Effector CD8-positive, alpha-beta T cell (primary cell): Measurements from ENCODE around the gene TRUB2.
"Not testable (repeated sequence)": the region's sequence is repeated elsewhere in the genome, so short reads cannot be mapped to it uniquely, and the experiment has no call there.

Experiments
- DNase-seq: peaks from one replicate; lab custom pipeline; 2025; lab: John Stamatoyannopoulos, UW

The TRUB2 gene

DNA sequence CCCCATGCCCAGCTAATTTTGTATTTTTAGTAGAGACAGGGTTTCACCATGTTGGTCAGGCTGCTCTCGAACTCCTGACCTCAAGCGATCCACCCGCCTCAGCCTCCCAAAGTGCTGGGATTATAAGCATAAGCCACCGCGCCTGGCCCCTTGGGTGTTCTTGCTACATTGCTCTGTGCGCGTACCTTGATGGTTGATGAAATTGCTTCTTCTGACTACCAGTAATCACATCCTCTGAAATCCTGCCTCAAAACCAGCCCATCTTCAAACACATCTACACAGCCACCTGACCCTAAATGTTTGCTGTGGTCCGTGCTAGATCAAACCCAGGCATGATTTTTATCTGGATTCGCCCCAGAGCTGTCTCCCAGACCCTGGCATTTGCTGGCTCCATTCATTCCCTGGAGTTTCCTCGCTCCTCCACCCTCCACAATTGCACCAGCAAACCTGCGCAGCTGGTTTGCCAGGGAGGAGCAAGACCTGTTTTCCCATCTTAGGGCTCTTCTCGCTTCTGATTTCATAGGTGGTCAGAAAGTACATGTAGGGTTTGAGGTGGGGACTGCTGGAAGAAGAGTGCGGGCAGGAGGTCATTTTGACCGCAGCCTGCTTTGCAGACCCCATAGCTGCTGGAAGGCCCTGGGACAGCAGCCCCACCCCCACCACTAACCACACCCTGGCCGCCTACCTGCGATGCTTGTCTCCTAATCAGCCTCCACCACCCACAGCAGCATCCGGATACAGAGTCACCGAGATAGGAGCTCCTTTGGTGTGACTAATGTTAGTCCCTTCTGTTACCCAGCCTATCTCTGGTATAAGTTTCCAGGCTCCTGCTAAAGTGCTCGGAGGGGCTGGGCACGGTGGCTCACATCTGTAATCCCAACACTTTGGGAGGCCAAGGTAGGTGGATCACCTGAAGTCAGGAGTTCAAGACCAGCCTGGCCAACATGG, 23.4 kb downstream of the TRUB2 start:
- no peak for DNase-seq

DNA sequence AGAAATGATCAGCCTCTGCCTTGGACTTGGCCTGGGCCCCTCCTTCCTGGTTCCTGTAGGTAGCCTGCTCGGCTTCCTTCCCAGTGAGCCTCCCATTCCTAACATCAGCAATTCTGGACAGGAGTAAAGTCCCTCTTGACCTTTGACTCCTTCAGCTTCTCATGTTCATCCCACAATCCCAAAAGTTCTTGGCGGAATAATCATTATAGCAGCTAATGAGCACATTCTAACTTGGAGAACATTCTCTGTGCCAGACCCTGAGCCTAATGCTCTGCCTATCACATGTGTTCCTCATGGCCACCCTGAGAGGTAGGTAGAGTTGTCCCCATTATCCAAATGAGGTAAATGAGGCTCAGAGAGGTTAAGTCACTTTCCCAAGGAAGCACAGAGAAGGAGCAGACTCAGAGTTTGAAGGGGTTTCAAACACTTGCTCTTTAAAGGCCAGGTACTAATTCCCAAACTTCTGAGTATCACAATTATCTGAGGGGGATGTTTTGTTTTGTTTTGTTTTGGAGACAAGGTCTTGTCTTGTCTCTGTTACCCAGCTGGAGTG, 24.9 kb downstream of the TRUB2 start:
- no peak for DNase-seq

DNA sequence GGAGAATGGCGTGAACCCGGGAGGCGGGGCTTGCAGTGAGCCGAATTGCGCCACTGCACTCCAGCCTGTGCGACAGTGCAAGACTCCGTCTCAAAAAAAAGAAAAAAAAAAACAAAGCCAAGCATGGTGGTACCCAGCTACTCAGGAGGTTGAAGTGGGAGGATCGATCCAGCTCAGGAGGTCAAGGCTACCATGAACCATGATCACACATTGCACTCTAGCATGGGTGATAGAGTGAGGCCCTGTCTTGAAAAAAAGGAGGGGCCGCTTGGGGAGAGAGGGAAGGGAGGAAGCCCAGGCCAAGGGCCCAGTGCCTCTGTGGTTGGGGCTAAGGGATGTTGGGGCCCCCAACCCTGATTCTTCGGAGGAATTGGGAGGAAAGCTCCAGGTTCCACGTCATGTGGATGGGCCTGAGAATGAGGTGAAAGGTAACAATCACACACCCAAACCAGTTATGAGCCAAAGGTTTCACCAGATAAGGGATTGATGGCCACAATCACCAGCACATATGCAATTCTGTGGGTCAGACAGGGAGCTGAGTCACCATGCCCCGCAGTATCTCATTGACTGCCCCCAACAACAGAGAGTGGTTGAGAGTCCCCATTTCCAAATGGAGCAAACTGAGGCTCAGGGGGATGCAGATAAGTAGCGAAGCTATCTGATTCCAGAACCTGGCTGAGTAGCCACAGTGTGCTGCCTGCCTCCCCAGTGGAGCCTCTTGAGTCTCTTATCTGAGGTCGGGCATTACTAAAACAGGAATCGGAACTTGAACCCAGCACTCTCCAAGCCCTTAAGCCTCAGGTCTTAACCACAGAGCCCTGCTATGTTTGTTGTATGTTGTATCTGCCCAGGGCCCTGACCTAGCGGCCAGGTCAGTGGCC, 25.7 kb downstream of the TRUB2 start:
- DNase-seq, result no peak

DNA sequence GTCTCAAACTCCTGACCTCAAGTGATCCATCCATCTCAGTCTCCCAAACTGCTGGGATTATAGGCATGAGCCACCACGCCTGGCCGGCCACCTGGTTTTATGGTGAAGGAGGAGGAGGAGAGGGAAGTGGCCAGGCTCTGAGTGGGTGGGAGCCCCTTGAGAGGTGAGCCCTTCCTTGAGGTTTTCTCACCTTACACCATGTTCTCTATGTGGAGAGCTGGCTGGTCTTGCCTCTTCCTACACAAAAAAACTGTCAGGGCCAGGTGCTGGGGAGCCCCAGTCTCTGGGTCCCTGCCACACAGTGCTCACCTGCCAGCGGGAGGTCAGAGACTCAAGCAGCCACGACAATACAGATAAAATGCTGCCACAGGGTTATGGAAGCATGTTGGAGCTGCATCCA, 28.1 kb downstream of the TRUB2 start:
- DNase-seq, result no peak

DNA sequence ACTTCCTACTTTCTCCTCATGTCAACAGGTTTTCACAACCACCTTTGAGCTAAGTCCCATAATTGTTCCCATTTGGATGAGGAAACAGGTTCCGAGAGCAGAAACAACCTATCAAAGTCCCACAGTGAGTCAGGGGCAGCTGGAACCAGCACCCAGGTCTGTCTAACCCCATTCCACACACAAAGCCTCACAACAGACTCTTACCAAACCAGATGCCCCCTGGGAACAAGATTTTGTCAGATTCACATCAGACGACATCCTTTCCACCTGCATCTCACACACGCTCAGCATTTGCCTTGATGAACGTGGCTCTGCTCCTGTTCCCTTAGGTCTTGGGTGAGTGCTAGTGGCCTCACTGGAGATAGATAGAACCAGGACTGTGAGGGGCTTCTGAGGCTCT, 29.2 kb downstream of the TRUB2 start:
- DNase-seq, result no peak

DNA sequence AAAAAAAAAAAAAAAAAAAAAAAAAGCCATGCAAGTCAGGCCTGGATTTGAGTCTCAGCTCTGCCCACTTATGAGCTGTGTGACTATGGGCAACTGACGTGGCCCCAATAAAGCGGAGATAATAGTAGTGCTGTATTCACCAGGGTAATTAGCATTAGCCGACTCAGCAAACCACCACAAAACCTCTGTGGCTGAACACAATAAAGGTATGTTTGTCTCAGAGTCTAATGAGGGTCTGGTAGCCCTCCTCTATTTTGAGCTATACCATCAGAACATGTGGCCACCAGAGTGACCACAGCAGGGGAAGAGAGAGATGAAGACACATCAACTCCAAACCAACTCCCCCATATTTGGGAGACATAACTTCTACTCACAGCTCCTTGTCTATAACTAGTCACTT, 30.2 kb downstream of the TRUB2 start:
- no peak for DNase-seq

DNA sequence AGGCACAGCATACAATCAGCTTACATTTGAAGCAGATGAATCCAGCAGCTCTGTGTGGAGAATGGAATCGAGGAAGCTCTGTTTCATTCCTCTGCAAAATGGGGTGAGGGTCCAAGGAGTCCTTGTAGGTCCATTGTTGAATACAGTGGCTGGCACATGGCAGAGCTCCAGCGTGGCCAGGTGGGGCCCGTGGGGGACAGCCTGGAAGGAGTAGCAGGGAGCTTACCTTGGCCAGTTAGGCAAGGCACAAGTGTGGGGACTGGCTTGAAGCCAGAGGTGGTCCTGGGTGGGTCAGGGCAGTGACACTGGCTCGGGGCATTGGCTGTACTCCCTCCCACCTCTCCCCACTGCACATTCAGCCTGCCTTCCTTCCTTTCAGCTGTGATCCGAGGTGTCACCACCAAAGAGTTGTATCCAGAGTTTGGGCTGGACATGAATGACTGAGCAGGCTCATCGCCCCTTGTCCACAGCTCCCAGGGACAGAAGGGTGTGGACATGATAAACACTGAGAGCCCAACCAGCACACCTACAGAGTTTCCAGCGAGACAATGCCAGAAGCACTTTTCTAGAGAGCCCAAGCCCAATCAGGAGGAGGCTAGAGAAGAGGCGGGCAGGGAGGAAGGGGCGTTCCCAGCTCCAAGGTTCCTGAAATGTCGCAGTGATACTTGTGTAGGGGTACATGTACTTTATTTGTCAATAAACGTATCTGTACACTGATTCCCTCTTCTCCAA, 33.8 kb downstream of the TRUB2 start:
- no peak for DNase-seq

DNA sequence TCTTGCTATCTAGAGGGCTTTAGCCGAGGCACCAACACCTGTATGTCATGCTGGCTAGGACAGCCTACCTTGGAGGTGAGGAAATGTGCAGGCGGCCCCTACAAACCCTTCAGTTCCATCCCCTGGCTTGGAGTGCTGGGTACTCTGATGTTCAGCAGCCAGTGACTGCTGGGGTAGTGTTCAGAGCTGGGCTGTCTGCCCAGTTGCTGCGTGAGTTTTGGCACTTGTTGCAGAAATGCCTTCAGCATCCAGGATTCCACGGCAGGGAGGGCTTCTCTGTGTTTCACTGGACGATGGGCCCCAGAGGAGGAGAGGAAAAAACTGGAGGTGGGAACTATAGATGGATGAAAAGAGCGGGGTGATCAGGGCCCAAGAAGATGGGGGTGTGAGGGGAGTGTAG, 35.8 kb downstream of the TRUB2 start:
- DNase-seq, result no peak

DNA sequence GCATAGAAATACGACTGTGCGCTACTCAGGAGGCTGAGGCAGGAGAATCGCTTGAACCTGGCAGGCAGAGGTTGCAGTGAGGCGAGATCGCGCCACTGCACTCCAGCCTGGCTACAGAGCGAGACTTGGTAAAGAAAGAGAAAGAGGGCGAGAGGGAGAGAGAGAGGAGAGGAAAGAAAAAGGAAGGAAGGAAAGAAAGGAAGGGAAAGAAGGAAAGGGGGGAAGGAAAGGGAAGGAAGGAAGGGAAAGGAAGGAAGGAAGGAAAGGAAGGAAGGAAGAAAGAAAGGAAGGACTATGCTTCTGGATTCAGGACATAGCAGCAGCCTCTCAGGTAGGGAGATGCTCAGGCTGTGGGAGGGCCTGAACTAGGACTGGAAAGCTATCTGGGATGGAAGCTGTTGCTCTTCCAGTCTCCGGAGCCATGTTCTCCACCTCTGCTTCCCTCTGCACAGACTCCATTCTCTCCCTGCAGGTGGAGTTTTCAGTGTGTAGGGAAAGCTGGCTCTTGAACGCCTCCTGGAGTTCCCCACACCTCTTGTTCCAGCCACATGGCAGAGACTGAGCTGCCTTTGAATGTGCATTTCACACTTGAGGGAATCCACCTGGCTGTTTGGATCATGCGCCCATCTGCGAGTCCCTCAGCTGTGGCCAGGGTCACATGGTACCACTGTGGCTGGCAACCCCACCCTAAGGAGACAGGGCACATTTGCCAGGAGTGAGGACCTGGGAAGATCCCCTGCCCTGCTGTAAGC, 37.0 kb downstream of the TRUB2 start:
- no peak for DNase-seq

DNA sequence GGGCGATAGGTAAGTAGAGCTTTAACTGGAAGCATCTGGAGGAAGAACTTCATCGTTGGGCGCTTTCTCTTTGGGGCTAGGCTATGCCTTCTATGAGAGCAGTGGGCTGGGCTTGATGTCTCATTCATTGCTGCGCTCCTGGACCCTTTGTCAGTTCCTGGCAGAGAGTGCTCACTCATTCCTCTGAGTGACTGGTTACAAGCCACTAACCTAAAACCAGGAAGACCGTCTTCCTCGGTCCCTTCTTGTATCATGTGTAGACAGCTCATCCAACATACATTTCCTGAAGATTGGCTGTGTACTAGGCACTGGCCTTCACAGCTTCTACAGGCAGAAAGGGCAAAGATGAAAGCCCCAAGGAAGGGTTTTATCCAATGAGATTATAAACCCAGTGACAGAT, 39.7 kb downstream of the TRUB2 start:
- no peak for DNase-seq

DNA sequence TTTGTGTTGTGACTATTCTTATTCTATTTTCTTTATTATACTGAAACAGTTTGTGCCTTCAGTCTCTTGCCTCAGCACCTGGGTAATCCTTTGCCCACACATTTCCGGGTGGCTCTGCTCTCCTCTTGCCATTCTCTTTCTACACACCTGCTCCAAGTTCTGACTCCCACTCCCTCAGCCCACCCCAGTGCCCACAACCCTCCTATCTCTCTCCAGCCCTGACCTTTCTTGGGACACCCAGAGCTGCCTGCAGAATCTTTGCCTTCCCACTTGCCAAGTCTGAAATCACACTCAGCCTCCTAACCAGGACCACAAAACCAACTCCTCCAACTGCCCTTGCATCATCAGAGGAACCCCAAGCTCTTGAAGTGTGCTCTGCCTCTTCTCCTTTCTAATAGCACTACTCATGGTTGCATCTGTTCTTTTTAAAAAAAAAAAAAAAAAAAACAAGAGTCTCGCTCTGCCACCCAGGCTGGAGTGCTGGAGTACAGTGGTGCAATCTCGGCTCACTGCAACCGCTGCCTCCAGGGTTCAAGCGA, 42.1 kb downstream of the TRUB2 start:
- DNase-seq, result no peak

DNA sequence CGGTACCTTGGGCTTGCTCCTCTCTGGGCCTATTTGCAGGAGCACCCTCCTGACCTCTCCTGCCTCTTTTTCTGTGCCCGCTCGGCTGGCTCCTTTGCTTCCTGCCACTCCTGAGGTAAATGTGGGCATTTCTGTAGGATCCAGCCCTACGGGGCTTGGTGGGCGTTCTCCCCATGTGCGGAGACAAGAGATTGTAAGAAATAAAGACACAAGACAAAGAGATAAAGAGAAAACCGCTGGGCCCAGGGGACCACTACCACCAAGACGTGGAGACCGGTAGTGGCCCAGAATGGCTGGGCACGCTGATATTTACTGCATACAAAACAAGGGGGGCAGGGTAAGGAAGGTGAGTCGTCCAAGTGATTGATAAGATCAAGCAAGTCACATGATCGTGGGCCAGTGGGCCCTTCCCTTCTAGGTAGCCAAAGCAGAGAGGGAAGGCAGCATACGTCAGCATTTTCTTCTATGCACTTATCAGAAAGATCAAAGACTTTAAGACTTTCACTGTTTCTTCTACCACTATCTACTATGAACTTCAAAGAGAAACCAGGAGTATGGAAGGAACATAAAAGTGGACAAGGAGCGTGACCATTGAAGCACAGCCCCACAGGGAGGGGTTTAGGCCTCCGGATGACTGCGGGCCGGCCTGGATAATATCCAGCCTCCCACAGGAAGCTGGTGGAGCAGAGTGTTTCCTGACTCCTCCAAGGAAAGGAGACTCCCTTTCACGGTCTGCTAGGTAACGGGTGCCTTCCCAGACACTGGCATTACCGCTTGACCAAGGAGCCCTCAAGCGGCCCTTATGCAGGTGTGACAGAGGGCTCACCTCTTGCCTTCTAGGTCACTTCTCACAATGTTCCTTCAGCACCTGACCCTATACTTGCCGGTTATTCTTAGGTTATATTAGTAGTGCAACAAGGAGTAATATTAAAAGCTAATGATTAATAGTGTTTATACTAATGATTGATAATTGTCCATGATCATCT, 42.9 kb downstream of the TRUB2 start:
- DNase-seq, result not testable (repeated sequence)

DNA sequence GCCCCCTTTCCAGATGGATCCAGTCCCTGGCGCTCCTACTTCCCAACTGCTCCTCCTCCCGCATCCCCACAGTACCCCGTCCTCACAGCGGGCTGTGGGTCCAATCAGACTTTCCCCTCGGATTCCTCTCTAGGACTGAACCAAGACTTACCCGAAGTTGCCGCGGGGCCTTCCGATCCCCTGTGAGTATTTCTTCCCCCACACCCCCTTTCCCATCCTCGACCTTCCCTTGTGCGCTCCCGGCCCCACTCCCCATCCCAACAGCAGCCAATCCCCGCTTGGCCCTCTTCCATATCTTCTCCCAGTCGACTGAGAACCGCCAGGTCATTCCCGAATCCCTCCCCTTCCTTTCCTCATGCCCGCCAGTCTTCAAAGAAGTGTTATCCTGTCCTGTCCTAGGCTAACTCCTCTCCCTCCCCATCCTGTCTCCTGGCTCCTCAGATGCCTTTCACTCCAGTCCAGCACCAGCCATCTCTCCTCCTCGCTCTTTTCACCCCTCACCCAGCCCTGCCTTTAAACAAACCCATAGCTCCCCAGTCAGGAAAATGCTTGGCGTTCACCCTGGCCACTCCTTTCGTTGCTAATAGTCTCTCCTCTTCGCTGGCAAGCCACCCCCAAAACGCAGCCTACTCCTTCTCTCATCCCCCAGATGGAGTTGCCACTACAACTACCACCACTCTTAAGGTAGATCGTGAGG, 45.5 kb downstream of the TRUB2 start:
- peak; percentile 23 for DNase-seq

DNA sequence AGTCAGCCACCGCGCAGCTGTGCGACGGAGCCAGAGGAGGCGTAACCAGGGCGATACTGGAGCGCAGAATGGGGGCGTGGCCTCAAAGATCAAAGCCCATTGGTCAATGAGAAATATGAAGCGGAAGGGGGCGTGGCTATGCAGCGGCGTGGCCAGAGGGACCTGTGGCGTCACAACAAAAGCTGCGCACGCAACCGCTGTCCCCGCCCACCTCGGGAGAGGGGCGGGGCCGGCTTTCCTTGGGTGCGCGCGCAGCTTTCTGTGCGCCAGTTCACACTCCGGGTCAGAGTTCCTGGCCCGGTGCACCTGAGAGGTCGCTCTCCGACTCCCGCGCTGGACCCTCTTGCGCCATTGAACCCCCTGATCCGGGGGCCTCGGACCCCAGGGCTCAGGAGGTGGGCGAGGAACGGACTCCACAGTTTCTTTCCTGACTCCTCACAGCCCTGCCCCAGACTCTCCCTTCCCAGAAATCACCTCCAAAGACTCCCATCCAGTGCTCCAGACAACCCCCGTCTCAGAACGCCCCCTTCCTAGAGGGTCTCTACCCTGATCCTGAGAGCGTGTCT, 46.2 kb downstream of the TRUB2 start, which contains the start of gene SWI5:
Gene SWI5 (plus strand): TSS at position 269 of the 566 bp plus-strand sequence.
- DNase-seq, result peak; percentile 100

DNA sequence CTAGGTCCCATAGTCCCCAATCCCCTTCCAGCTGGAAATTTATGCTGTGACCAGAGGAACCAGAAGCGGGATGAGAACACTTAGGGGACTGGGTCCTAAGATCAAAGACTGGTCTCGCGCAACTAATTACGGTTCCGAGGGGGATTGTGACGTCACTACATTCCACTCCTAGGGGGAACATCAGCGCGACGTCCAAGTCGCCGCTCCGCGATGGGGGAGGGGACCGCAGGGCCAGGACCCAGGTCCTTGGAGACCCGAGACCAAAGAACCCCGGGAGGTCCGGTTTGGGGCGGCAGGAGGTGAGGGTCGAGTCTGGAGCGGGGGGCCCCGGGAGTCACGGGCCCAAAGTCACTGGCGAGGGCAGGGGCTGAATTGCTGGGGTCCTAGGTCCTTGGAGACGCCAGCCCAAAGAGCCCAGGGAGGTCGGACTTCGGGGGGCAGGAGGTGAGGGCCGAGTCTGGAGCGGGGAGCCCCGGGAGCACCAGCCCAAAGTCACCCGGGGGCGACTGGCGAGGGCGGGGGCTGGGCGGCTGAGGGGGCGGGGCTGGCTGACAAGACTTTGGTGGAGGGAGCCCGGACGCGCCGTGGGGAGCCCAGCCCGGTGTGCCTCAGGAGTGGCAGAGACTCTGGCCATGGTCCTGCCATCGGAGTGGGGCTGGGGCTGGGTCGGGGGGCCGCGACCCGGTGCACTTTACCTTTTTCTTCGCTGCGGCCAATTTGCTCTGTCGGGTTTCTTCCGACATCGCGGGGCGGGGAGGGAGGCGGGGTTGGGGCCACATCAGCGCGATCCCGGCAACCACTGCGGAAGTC, 46.8 kb downstream of the TRUB2 start, which contains the start of gene GOLGA2:
Gene GOLGA2 (minus strand): TSS at position 810 of the 810 bp plus-strand sequence. CDS start 31 bp downstream, at position 779.
- peak; percentile 72 for DNase-seq

DNA sequence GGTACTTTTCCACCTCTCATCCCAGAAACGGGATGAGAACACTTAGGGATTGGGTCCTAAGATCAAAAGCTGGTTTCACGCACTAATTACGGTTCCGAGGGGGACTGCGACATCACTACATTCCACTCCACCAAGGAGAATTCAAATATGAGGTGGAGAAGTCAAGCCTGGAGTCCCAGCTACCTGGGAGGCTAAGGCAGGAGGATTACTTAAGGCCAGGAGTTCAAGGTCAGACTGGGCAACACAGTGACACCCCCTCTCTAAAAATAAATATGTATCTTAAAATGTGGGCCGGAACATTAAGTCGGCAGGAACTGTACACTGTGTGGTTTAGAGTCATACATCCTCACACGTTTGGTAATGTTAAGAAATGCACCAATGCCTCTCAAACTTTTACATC, 48.0 kb downstream of the TRUB2 start:
- DNase-seq, result no peak

DNA sequence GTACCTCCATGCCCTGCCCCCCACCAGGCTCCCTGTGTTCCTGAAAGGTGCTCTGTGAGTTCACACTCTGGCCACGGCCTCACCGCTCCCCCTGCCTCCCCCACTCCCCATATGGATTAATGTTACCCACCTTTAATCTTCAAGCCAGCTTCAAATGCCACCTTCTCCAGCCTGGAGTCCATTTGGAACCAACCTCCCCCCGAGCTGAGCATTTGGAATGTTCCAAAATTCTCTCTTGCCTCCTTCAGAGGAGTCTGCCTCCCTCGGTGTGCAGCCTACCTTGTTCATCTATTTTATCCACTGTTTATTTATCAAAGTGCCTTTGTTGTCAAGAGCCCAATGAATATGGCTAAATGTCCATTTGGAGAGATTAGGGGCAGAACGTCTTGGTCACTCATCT, 50.7 kb downstream of the TRUB2 start:
- no peak for DNase-seq
